ENCODE measurements around the gene MACROD2.
"Not testable (repeated sequence)": the region's sequence is repeated elsewhere in the genome, so short reads cannot be mapped to it uniquely, and the experiment has no call there.

Gene MACROD2

DNA sequence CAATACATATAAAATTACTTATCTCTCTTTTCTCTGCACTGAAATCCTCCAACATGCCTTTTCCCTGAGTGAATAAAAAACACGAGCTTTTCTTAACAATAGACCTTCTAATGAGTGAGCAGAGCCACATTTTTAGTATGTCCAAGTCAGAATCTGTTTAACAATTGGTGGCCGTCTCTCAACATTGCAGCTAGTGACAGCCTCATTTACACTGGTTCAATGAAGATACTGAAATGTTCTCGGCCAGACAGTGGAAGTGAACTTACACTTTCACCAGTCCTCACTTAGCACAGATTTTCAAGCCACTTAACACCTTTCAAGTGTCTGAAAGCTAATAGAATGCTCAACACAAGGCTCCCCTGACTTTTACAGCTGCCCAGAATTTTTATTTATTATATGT lies 1810.8 kb downstream of the MACROD2 start:
- no peak for DNase-seq

DNA sequence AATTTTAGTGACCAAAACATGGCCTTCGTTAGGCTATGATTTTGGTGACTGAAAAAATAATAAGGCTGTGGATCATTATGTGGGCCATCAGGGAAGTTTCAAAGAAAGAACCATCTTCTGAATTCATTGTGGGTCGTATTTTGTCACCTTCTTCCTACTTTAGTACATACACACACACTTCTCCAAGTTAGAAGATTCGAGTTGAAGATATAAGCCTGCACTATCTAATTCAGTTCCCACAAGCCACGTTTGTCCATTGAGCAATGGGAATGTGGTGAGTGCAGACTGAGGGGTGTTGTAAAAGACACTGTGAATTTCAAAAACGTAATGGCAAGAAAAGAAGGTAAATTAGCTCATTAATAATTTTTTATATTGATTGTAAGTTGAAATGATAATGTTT lies 1812.0 kb downstream of the MACROD2 start:
- DNase-seq: no peak

DNA sequence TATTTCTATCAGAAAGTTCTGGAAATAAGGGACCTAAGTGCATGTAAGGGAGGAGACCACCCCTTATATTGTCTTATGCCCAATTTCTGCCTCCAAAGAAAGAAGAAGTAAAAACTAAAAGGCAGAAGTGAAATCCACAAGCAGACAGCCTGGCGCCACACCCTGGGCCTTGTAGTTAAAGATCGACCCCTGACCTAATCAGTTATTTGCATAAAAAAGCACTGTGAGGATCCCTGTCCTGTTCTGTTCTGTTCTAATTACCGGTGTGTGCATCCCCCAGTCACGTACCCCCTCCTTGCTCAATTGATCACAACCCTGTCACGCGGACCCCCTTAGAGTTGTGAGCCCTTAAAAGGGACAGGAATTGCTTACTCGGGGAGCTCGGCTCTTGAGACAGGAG lies 1812.5 kb downstream of the MACROD2 start:
- DNase-seq: not testable (repeated sequence)

DNA sequence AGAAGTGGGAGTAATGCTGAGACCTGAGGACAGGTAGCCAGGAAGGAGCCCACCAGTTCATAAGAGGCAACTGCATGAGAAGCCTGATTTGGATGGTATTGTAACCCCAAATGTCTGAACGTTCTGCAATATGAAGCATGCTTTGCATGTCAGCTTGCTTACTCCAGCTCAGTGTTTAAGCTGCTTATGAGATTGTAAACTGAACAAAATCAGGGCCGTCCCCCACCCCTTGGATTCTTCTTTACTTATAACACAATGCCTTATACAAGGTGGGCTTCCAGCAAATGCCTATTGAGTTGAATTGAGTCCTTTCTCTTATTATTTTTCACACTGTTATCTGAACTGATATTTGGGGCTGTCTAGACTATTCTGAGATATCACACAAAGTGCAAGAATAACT lies 1816.6 kb downstream of the MACROD2 start:
- DNase-seq: no peak

DNA sequence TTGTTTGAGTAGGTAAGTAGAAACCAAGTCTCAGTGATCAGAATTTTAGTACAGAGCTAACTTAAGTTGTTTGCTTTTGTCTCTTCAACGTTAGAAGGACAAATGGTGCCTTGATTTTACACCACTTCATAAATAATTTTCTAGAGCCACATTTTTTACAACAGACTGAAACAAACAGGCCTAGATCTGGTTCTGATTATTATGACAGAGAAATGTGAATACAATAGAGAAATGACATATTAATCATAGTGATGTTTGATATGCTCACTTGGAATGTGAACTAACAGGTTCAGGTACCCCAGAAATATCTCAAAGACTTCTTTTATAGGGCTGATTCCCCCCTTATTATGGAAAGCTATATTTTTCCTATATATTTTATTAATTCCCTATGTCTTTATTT lies 1817.4 kb downstream of the MACROD2 start:
- no peak for DNase-seq

DNA sequence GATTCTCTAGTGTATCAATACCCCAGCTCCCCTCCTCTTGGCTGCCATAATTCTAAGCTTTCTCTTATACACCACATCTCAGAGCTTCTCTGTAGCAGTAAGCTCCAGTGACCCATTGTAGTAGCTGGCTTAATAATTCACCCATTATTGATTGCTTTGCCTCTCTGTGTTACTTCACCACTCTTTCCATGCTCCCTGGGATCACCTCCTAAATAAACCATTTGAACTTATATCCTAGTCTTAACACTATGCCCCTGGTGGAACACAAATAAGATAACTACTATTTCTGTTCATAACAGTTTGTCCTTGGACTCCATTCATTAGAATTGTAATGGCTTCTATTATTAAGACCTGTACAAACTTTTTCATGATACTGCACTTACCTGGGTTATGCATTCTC lies 1819.0 kb downstream of the MACROD2 start:
- no peak for DNase-seq

DNA sequence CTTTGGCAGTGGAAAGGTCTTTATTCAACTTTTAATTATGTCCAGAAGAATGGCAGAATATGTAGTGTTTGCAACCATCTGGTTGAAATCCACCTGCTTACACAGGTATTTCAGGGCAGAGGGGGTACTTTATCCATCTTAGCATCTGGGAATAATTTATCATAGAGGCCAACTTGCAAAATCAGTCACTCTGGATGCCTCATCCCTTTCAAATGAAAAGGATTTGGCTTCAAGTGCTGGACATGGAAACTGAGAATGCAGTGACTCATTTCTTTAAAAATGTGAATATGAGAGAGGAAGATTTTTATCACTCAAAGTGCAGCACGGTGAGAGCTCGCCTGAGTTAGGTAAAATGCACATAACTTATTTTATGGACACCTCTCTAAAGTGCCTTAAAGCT lies 1819.6 kb downstream of the MACROD2 start:
- DNase-seq: peak; percentile 38

DNA sequence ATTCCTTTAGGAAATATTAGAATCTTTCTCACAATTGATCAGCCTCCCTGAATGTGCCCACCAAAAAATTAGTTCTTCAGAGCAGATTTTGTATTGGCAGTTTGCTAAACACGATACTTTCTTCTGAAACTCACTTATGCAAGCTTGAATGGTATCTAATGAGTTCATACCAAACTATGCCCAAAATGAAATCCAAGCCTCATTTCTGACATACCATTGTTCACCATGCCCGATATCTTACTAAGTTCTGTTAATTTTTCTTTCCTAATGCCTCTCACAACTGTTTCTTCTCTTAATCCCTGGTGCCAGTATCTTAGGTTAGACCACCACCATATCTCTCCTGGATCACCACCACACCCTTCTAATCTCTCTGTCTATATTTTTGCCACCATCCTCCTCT lies 1822.0 kb downstream of the MACROD2 start:
- no peak for DNase-seq

DNA sequence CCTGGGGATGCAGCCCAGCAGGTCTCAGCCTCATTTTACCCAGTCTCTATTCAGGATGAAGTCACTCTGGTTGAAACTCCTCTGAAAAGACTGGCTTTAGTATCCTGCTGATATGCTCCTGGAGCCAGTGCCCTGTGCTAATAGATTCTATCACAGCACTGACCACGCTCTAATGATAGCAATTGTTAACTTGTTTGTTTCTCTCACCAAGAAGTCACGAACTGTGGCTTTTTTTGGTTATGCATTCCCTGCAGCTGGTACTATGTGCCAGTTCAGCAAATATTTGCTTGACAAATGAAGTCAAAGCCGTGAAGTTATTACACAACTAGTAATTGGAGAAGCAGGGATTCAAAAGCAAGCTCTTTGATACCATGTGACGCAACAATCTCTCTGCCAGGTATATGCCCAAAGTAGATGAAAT lies 1823.3 kb downstream of the MACROD2 start:
- no peak for DNase-seq

DNA sequence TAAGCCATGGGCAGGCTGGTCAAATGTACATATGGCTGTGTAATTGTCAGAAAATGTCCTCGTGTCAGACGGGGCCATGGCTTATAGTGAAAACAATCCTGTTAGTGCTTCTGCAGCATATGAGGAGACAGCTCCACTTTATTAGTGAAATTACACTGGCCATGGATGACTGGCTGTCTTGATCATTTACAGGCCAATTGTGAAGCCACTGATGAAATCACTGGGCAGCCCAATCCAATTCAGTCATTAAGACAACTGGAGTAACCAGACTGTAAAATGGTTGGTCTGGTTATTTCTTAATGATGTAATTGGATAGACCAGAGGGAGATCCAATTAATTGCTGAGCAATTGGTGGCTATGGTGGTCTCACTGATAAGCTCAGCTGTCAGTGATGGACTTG lies 1828.4 kb downstream of the MACROD2 start:
- no peak for DNase-seq

DNA sequence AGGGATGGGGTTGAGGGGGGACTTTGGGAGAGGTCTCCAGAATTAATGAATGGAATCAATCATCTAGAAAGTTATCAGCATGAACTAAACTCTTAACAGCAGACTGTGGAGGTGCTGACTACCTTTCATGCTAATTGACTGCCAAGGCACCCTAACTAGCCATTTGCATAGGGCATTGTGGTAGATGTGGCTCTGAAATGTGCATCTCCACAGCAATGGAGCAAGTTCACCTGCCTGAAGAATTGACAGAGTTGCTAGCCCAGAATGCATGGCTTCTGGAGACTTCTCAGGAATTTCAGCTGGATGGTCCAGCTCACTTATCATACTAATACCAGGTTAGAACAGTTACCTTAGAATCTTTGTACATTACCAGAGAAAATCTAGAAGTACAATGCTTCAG lies 1832.3 kb downstream of the MACROD2 start:
- DNase-seq: no peak

DNA sequence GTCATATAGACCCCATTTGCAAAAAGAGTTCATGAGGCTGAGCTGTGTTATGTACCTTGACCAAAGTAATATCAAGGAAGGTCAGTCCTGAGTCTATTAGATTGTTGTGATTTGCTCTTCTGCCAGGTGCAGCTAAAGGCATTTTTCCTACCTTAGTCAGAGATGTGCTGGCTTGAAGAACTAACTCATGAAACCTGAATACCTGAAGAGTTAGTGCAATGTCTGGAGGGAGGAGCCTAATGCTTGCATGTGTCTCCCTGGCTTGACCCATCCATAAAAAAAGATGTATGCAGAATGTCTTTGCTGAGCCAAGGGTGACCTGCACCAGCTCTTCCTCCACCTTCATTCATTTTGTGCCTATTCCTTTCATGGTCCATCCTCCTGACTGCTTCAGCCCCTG lies 1835.9 kb downstream of the MACROD2 start:
- DNase-seq: no peak

DNA sequence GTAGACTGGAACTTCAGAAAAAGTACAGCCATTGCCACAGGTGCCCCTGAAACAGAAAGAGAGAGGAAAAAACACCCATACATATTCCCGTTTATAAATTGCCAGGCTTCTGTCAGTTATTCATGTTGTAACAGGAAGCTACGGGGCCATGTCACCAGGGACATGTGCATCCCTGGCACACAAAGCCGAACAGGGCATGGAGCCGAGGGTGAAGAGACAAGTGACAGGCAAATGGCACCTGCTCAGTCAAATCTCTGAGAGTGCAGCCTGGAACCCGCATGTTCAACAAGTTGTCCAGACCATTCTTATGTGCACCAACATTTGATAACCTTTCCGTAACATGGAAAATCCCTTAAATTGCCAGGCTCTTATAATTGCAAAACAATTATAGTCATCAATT lies 1837.2 kb downstream of the MACROD2 start:
- no peak for DNase-seq

DNA sequence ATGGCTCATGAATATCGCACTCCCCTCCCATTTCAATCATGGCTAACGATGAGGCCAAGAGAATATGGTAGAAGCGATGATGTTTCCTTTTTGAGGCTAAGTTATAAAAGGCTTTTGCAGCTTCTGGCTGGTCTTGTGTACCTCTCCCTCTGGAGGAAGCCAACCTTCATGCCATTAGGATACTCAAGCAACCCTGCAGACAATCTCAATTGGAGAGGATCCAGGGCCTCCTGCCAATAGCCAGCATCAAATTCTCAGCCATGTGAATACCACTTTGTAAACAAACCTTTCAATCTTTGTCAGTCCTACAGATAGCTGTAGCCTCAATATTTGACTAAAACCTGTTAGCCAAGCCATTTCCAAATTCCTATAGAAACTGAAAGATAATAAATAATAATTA lies 1839.5 kb downstream of the MACROD2 start:
- DNase-seq: no peak

DNA sequence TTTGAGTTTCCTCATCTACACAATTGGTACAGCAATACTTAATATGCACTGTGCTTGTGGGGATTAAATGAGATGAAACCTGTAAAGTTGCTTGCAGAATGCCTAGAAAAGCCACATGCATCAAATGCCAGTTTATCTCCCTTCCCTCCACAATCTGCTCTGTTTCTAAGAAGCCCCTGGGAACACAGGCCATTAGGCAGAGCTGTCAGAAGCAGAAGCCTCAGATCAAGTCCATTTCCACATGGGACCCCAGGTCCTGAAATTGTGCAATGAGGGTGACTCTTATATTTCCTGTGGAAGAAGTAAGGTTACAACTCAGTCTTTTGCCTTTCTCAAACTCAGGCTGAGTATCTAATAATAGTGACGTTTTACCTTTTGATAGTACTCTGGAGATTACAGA lies 1840.5 kb downstream of the MACROD2 start:
- no peak for DNase-seq

DNA sequence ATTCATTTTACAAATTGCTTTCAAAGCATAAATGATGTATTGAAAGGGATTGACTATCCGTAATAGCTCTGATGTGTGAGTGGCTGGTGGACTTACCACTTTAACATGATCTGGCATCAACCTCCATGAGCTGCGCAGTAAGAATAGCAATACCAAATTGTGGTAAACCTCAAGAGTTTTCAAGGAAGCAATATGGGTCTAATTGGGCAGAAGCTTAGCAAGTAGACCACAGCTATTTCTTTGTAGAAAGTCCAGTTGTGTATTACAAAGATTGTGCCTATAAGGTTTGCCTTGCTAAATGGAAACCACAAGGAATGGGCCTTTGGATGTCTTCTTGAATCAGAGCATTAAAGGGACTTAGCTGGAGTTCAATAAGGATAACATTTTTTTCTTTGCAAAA lies 1841.3 kb downstream of the MACROD2 start:
- DNase-seq: peak; percentile 81

DNA sequence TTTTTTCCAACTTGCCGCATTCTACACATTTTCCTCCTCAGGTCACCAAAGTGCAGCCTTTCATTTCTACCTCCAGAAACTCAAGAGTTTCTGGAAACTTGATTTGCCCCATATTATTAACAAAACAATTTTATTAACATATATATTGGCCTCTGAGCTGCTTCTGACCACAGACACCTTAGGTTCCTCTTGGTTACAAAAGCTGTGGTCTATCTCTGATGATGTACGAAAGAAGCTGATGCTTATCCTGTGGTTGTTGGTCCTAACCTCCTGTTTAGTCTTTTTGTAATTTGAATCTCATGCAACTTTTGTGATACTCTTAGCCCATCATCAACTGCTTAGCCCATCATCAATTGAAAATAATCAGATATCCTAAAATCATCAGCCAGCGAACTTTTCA lies 1842.2 kb downstream of the MACROD2 start:
- no peak for DNase-seq

DNA sequence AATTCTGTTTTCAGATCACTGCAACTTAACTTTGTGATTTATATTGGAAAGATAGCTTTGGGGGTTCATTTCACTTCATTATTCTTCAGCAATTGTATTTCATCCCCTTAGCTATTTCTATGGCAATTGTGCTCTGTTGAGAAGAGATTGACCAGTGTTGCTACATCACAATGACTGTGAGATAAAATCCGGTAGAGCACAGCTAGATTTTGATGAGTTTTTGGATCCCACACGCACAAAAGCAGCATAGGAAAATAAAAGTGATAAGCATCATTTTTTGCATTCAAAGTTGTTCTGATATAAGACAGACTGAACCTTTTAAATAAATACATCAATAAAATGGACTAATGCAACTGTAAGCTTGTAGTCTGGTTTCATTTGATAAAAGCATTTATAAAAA lies 1843.2 kb downstream of the MACROD2 start:
- DNase-seq: no peak

DNA sequence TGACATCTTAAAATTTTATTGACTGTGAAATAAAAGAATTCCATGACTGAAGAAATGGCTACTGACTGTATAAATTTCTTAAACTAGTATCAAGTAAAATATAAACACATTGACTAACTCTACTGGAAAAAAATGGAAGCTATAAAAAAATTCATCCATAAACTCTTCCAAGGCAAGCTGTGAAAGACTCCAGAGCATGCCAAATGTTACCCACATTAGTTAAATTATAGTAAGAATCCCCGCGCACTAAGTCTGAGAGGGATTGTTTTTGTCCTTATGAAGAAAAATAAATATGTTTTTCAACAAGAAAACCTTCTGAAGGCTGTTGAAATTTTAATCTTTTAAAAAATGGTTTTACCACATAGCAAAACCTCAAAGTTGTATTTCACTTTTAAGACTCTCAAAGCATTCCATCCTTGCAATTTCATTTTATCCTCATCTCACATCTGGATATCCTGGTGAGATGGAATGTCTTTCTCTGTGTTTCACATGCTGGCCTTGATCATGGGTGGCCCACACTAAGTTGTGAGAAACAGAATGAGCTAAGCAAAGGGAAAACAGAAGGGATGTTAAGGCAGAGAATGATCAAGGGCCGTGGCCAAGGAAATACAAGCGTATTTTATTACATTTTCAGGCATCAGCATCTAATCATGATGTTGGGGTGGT lies 1845.5 kb downstream of the MACROD2 start:
- peak; percentile 60 for DNase-seq

DNA sequence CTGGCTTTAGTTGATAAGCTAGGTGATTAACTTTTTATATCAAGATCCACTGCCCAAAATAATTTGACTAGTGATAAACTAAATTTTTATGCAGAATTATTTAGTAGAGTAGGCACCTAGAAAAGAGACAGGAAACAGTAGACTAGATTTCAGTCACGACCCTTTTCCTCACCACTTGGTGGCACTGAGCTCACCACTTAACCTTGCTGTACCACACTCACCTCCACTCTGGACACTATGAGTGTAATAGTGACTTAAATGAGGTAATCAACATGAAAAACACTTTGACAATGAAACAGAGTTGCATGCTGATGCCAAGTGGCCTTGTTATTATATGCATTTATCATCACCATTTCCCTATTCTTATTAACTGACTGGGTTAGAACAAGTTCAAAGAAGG lies 1847.6 kb downstream of the MACROD2 start:
- no peak for DNase-seq

DNA sequence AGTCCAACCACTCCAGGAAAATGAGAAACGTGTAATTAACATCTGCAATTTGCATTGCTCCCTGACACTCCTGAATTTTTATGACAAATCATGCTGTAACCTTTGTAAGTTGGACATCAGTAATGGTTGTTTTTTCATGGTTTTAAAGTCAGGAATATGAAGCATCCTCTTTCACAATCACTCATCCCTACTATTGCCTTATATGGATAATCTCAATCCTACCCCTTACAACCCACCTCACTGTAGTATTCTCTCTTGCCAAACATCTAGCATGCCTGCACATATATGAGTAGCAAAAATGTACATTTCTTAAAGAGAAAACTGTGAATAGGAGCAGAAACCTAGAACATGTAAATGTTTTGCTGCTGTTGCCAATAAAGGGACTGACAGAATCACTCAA lies 1848.5 kb downstream of the MACROD2 start:
- DNase-seq: peak; percentile 64

DNA sequence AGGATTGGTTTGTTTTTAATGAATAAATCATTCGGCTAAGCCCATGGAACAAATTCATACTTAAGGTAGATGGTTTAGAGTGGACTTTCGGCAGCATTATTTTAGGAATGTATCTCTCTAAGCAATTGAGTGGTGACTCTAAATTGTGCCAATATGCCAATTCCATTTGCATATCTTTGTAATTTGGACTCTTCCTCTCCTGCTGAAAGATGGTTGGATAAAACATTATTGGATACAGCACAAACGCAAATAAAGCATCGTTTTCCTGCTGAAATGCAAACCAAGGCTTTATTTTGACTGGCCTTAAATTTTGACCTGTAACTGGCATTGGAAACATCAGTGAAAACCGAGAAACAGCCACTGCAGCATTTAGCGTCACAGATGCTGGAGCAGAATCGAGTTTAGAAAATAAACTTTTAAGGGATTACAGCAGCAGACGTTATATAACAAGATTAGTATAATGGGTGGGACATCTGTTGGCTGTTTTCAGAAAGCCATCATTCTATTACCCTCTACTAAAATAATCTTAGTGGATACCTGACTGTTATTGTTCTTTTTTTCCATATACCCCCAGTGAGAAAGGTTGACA lies 1852.0 kb downstream of the MACROD2 start:
- no peak for DNase-seq

DNA sequence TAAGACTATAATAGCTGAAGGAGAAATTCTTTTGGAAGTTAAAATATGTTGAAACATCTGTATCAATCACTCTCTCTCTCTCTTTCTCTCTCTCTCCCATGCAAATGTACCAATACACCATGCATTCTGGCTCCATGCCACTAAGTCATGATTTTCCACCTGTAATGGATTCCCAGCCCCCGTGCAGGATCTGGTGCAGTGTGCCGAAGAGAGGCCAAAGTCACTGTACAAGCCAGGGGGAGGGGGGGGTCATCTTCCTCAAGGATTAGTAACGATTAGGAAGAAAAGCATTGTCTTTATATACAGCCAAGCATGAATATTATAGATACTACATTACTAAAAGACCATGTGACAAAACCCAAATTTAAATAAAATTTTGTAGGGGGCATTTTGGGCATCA lies 1852.8 kb downstream of the MACROD2 start:
- no peak for DNase-seq

DNA sequence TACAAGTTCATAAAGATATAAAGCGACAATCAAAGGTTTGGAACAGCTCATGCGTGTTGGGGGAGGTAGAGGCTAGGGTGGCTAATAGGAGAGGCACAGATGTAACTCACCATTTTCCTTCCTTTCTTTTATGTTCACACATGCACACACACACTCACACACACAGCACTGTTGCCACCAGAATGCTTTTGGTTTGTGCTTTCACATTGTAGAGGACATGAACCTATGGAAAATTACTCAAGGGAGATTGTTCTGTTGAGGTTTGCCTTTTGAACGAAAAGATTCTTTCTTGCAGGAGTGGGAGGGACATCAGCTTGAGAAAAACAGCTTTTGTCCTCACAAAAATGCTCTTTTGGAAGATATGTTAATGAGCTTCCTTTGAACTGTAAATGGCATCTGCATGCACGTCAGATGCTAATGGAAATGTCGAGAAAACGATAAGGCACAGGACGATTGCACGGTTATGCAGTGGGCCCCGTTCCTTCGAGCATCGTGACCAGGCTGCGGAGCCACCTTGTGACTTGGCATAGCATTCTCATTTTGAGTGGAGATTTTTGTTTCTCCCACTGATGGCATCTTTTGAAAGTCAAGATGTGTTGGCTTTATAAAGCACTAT lies 1853.8 kb downstream of the MACROD2 start:
- DNase-seq: no peak

Measured in fibroblast of skin of abdomen (primary cell).